ENCODE measurements around the gene GMPS.
A peak's percentile ranks its signal among the peaks of the same experiment; 100 is the strongest.
"Not testable (repeated sequence)": the region's sequence is repeated elsewhere in the genome, so short reads cannot be mapped to it uniquely, and the experiment has no call there.

The GMPS gene

DNA sequence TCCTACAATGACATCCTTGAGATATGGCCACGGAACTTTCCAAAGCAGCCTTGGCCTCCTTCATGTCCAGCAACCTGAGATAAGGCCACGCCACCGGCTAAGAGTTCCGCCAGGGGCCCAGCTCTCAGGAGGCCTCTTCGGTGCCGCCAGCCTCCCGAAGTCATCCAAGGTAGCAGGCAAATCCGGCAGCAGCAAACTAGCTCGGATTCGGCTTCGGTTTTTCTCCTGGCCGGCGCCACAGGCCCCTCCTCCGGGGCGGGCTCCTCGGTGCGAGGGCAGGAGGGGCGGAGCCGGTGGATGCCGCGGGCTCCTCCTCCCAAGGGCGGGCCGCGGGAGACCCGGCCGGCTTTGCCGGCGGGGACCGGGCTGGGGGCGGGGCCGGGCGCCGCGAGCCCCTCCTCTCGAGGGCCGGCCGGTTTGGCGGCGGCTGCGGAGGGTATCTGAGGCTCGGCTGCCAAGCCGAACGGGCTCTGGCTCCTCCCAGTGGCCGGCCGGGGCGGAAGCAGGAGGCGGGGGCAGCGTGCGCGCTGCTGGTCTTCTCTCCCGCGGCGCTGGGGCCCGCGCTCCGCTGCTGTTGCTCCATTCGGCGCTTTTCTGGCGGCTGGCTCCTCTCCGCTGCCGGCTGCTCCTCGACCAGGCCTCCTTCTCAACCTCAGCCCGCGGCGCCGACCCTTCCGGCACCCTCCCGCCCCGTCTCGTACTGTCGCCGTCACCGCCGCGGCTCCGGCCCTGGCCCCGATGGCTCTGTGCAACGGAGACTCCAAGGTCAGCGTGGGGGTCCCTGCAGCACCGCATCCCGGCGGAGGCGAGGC, at the start of gene GMPS:
TSS of gene GMPS (plus strand) at position 518 of the 812 bp plus-strand sequence. CDS start at position 739, 221 bp downstream.
- DNase-seq = peak; percentile 95

DNA sequence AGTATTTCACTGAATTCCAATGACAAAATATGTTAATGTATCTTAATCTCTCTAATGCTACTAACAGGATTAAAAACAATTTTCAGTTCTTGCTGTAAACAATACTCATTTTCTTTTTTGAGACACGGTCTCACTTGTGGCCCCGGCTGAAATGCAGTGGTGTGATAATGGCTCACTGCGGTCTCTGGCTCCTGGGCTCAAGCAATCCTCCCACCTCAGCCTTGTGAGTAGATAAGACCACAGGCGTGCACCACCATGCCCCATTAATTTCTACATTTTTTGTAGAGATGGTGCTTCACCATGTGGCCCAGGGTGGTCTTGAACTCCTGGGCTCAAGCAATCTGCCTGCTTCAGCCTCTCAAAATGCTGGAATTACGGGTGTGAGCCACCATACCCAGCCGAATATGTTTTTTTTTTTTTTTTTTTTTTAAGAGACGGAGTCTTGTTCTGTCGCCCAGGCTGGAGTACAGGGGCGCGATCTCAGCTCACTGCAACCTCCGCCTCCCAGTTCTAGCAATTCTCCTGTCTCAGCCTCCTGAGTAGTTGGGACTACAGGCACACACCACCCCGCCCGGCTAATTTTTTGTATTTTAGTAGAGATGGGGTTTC, 41.9 kb upstream of the GMPS start:
- not testable (repeated sequence) for DNase-seq

DNA sequence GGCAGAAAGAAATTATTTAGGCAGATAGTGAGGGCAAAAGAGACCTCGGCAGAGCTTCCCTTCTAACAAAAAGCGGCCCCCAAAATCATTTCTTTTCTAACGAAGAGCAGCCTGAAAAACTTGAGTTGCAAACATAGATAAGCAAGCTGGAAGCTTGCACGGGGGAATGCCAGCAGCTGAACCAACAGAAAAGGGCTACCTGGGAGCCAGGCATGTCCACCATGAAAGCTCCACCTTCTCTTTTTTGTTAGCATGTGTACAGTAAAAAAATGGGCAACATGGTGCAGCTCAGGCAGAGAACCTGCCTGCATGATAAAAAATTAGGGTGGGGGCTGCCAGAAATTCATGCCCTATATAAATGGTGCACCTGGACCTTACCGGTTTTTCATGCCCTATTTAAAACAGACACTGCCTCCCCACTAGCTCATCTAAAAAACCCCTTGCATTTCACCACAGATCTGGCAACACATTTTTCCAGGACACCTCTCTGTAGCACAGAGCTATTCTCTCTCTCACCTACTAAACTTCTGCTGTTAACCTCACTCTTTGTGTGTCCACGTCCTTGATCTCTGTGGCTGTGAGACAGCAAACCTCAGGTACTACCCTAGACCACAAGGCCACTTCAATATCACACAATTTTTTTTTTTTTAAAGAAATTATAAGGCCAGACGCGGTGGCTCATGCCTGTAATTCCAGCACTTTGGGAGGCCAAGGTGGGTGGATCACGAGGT, 34.9 kb upstream of the GMPS start:
- DNase-seq = no peak

DNA sequence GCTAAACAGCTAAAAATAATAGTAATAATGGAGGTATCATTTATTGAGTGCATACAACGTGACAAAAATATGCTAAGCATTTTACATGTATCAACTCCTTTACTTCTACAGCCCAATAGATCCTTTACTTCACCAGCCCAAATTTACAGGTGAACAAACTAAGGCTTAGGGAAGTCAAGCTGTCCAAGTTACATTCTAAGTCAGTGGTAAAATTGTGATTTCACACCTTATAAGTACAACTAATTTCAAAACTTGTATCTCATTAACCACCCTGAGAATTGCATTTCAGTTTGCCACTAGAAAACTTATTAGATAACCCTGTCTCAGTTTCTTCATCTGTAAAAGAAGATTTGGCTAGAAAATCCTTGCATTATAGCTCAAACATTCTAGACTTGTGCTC, 26.9 kb upstream of the GMPS start:
- no peak for DNase-seq

DNA sequence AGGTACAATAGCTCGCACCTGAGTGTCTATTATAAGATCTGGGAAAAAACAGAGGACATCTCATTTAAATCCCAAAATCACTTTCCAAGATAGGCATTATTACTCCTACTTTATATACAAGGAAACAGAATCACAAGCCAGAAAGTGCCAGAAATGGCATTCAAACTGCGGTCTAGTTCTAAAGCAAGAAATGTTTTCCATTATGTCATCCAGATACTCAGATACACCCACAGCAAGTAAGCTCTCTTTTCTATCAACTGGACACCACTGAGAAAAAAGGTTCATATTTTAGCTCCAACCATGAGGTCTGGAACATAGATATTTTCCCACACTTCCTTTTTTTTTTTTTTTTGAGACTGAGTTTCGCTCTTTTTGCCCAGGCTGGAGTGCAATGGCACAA, 24.3 kb upstream of the GMPS start:
- no peak for DNase-seq

DNA sequence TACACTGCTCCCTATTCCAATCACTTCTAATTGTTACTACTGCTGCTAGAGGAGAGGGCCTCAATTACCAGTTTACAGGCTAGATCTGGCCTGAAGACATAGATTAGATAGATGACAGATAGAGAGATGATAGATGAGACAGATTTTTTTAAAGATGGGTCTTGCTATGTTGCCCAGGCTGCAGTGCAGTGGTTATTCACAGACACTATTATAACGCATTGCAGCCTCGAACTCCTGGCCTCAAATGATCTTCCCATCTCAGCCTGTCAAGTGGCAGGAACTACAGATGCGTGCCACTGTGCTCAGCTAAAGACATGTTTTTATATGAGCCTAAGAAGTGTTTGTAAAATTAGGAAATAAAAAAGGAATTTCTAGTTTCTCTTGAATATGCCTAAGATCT, 22.5 kb upstream of the GMPS start:
- DNase-seq = no peak

DNA sequence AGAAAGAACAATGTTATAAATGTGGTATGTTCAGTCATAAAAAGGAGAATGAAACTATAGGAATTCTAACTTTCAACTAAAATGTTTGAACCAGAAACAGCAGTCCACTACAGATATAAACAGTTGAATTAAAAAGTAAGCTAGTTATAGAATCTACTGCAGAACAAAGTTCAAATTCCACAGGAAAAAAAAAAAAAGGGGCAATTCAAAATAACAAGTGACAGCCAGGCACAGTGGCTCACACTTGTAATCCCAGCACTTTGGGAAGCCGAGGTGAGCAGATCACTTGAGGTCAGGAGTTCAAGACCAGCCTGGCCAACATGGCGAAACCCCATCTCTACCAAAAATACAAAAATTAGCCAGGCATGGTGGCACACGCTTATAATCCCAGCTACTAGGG, 21.0 kb upstream of the GMPS start:
- not testable (repeated sequence) for DNase-seq

DNA sequence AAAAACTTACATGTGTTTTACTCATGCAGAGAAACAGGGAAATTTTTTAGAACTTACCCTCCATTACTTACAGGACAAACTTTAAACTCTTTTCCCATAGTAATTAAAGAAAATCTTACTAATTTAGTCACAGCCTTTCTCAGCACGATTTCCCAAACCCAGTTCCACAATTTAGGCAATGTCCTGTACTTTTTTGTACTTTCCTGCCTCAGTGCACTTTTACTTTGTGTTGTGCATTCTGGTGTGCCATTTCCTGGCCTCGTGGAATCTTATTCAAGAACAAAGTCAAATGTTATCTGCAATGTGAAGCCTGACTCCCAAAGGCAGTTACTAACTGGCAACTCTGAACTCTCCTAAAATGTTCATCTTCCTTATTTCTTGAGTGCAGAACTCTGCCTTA, 18.1 kb upstream of the GMPS start:
- no peak for DNase-seq

DNA sequence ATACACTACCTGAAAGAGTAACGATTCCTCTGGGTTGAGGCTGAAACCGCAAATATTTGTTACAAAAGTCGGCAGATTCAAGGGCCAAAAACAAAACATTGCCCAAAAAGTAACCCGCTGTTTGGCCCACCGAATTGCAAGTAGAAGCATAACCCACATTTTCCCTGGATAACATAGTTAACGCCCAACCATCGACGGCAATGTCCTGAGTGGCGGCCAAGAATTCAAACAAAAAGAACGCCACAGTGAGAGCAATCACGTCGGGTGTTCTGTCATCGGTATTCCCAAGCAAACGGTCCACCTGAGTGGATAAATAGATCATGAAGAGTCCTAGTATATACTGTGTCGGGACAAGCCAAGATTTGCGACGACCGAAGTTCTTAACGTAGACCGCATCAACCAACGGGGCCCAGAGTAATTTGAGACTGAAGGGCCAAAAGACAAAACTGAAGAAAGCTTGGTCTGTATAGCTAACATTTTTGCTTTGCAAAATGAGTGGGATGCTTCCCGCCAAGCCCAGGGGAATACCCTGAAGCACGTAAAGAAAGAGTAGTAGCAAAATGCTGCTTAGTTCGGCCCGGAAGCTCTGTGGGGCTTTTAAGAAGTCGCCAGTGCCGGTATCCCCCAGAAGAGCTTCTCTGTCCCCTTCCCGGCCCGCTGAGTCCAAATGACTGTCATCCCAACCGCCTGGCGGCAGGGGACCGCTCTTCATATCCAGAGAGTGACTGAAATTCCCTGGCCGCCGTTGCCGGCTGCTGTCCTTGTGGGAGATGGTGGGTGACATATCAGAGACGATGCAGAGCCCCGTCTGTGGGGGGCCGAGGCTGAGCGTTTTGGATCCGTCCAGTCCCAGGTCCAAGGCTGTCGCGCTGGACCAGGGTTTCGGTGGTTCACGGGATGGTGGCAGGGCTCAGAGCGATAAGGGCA, 17.0 kb upstream of the GMPS start:
- DNase-seq = peak; percentile 73

DNA sequence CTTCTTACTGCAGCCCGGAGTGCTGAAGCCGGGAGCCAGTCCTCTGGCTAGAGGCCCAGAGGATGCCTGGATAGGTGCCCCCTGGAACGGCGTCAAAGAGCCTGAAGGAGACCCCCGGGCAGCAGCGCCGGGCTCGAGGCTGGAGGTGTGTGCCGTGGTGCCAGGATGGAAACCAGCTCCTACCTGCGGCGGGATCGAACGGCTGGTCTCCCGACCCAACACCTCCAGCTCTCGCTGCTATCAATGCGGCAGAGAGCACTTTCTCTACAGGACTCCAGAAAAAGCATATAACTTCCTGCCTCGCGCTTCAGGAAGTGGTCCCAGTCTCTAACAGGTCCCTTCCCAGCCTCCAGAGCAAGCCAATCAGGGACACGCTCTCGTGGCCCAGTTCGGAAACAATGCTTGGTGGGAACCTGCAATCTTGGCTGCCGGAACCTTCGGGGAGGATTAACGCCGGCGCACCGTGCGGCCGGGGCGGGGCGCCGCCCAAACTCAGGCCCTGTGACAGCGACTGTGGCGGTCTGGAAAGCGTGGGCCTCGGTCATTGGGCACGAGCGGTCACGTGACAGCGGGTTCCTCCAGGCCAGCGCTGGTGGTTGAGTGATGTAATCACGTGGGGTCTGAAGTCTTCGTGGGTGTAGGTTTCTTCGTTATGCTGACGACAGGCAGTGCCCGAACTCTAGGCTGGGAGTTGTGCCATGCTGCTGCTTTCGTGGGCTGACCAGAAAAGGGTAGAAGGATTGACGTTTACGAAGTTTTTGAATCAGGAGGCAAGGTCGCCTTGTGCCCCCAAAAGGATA, 16.1 kb upstream of the GMPS start, which contains the start of gene SLC33A1:
TSS of gene SLC33A1 (minus strand) at position 287 of the 800 bp plus-strand sequence. CDS start 430 bp downstream, outside the sequence.
- peak; percentile 98 for DNase-seq

DNA sequence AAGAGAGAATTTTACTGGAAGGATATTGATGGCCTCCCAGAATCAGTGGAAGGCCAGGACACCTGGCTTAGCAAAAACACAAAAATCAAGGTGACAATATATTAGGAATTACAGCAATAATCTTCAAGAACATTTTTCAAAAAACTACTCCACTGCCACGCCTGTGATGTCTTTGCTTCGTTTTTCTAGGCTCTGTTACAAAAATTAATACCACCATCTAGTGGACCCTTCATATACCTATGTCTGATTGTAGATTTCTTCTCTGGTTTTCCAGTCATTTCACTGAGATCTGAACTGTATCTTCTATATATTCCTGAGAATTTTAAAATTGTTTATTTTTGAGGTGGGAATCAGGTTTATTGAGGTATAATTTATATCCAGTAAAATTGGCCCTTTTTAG, 10.6 kb upstream of the GMPS start:
- no peak for DNase-seq

DNA sequence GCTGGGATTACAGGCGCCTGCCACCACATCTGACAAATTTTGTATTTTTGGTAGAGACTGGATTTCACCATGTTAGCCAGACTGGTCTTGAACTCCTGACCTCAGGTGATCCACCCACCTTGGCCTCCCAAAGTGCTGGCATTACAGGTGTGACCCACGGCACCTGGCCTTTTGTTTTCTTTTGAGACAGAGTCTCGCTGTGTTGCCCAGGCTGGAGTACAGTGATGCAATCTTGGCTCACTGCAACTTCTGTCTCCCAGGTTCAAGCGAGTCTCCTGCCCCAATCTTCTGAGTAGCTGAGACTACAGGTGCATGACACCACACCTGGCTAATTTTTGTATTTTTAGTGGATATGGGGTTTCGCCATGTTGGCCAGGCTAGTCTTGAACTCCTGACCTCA, 10.0 kb upstream of the GMPS start:
- peak; percentile 39 for DNase-seq

DNA sequence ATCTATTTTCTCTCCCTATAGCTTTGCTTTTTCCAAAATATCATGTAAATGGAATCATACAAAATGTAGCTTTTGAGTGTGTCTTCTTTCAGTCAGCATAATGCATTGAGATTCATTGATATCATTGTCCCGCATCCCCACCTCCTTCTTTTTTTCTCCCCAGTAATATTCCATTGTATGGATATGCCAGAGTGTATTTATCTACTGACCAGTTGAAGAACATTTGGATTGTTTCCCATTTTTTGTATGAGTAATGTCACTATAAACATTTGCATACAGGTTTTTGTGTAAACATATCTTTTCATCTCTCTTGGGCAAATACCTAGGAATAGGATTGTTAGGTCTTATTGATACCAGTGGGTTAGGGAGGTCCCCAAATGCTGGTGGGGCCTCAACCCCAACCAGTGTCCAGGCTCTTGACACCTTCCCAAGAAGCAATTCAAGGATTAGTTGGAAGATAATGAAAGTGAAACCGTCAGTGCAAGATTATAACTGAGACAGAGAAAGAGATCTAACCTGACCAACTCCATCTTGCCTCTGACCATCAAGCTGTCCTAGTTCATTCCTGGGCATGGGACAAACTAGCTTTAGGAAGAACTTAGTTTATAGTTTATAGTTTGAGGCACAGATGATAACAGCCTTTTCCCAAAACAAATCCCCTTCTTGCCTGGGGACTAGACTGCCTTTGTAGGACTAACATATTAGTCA, 8.8 kb upstream of the GMPS start:
- no peak for DNase-seq

DNA sequence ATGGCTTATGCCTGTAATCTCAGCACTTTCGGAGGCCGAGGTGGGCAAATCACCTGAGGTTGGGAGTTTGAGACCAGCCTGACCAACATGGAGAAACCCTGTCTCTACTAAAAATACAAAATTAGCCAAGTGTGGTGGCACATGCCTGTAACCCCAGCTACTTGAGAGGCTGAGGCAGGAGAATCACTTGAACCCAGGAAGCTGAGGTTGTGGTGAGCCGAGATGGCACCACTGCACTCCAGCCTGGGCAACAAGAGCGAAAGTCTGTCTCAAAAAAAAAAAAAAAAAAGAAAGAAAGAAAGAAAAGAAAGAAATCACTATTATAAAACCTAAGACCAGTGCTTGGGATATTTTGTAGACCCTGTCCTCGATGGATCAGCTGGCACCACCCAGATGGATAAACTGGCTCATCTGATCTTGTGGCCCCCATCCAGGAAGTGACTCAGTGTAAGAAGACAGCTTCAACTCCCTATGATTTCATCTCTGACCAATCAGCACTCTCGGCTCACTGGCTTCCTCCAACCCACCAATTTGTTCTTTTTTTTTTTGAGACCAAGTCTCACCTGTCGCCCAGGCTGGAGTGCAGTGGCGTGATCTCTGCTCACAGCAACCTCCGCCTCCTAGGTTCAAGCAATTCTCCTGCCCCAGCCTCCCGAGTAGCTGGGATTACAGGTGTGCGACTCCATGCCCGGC, 8.0 kb upstream of the GMPS start:
- DNase-seq = peak; percentile 63

DNA sequence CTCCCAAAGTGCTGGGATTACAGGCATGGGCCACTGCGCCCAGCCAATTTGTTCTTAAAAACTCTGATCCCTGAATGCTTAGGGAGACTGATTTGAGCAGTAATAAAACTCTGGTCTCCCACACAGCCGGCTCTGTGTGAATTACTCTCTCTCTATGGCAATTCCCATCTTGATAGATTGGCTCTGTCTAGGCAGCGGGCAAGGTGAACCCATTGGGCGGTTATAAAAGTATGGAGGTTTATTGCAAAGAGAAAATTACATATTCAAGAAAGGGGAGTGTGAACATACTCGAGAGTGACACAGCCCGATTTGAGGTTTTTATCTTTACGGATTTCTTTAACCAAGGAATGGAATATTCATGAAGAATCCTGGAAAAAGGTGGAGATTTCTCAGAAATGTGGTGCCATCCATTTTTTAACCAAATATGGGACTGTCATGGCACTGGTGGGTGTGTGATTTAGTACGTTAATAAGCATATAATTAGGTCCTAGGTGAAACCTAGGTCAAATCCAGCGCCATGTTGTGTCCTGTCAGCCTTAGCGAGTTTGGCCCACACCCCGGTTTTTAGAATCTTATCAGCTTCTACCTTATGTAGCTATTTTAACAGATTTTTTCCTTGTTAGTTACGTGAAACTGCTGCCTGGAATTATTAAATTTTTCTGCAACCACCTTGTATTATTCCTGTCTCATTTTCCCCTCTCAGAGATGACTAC, 7.2 kb upstream of the GMPS start:
- peak; percentile 51 for DNase-seq

DNA sequence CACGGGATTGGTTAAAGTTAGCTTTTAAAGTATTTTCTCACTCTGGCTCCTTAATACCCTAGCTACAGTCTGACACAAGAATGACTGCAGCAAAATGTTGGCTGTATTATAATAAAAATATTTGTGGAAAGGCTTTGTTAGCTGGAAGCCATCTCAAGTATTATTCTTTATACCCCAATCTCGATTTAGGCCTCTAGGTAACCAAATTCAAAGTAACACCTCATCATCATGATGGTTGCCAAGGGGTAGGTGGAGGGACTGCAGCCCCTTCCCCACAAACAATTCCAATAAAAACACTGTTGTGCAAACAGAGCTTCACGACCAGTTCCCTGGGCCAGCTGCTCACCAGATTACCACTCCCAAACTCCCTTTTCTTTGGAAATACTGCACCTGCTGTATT, 759 bp upstream of the GMPS start:
- no peak for DNase-seq

DNA sequence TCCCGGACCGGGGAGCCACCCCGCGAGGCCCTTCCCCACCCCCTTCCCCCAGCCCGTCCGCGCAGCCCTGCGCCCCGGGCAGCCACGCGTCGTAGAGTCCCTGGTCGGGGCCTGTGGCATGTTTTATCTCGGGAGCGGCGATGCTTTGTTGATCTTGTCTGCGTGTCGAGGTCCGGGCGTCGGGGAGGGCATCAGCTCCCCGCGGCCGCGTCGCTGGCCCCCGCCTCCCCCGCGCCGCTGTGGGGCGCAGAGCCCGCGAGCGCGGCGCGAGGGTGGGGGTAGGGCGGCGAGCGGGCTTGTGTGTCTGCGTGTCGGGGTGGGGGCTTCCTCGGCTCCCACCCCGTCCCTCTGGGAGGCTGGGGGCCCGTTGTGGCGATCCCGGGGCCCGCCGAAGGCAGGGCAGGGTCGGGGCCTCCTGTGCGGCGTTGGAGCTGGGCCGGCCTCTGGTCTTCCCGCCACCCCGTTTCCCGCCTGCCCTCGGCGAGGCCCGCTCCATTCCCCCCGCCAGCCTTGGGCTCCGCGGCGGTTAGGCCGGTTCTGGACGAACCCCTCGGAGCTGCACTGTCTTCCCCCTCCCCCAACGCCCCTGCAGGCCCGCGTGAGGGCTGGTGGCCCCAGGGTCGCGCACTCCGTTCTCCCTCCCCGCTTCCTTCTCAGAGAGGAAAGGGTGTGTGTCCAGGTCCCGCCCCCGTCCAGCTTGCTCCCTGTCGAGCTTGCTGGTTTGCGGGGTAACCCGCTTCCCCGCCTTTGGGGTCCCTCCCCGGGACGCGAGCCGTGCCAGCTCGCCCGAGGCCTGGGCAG, 695 bp downstream of the GMPS start:
- peak; percentile 79 for DNase-seq

DNA sequence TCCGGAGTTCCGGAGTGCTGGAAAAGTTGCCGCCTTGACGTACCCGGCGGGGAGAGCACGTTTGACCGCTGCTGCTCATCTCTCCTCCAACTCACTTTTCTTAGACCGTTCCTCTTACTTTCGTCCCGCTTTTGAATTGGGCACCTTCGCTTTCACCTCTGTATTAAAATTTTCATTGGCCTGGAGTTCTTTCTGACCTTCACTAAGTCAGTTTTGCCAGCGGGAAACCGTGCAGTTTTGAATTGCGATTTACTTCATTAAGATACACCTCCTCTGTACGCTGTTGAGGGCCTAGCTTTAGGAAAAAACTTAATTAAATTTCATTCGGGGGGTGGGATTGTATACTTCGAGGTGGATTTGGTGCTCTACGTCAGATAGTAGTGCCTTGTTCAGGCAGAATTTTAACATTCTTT, 1.3 kb downstream of the GMPS start:
- no peak for DNase-seq

All from activated CD8-positive, alpha-beta memory T cell treated with anti-CD3 and anti-CD28 coated beads, Interleukin-2, amount 50 U/mL, for 48 hours (primary cell).